Measurements from ENCODE around the gene FXR2.

DNA sequence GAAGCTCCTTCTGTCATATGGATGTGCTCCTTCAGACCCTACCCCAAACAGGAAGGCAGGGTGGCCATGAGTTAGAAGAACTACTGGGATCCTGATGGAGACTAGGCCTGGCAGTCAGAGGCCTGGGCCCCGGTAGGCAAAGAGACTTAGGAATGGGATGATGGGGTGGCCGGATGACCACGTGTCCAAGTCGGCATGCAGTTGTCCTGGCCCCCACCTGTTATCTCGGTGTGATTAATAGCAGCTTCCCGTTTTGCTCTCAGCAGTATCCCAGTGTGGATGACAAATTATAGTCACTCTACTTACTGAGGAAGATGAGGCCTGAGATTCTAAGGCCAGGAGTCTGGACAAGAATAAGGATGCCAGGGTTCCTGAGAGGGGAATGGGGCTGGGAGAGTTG, 64.4 kb downstream of the FXR2 start:
- TF ChIP-seq, protein P1, sequence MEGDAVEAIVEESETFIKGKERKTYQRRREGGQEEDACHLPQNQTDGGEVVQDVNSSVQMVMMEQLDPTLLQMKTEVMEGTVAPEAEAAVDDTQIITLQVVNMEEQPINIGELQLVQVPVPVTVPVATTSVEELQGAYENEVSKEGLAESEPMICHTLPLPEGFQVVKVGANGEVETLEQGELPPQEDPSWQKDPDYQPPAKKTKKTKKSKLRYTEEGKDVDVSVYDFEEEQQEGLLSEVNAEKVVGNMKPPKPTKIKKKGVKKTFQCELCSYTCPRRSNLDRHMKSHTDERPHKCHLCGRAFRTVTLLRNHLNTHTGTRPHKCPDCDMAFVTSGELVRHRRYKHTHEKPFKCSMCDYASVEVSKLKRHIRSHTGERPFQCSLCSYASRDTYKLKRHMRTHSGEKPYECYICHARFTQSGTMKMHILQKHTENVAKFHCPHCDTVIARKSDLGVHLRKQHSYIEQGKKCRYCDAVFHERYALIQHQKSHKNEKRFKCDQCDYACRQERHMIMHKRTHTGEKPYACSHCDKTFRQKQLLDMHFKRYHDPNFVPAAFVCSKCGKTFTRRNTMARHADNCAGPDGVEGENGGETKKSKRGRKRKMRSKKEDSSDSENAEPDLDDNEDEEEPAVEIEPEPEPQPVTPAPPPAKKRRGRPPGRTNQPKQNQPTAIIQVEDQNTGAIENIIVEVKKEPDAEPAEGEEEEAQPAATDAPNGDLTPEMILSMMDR (IDR thresholded peaks at IDR 0.05), result no peak
- no peak for TF ChIP-seq POLR2A (IDR thresholded peaks at IDR 0.05)

Measured in lower leg skin (tissue), 3 donors.